Naive thymus-derived CD4-positive, alpha-beta T cell (primary cell): Measurements from ENCODE around the gene RELN. TPM values are rescaled to one million over a fixed set of nuclear protein-coding genes. Genes with fewer than 3 reads are reported as not detected.

Source experiments
- ATAC-seq: fragments of 150-1000 bp; cut with Tn5 transposase; 2 replicates; pipeline ENCODE4 v1.10.0; 2021; ENCODE audit warnings: mild to moderate bottlenecking, moderate library complexity
- CTCF ChIA-PET: fragments of 350-600 bp; sonication (Branson Sonifier 250); formaldehyde crosslinking; loops from one replicate; lab custom pipeline; 2021; ENCODE audit warnings: antibody characterized with exemption; lab: Charles Lee
- POLR2A ChIA-PET: fragments of 350-600 bp; sonication (Branson Sonifier 250); formaldehyde crosslinking; loops from one replicate; lab custom pipeline; 2021; ENCODE audit warnings: antibody characterized with exemption, inconsistent platforms; lab: Charles Lee
- DNase-seq, 9 donors: peaks; one replicate each; pipeline versions ENCODE4 v3.0.0 to v3.0.0-alpha.2; 2020 to 2022; ENCODE audit warnings: mixed read lengths in 1 of 9
- H3K27ac ChIP-seq: one replicate; pipeline ENCODE4 v1.7.0; 2013; ENCODE audit warnings: mild to moderate bottlenecking, low read depth, low read length, moderate library complexity
- H3K27me3 ChIP-seq, 2 donors: one replicate each; pipeline ENCODE4 v1.7.0; 2013; ENCODE audit warnings: low read length in 2 of 2, mild to moderate bottlenecking in 2 of 2, moderate library complexity in 2 of 2; ENCODE audit not compliant: control insufficient read depth in 2 of 2, insufficient read depth in 2 of 2
- H3K36me3 ChIP-seq, 3 experiments: 1 replicate in 2 of 3; 2 replicates in 1 of 3; pipeline ENCODE4 v1.7.0; 2013; ENCODE audit warnings: low read length in 3 of 3, mild to moderate bottlenecking in 3 of 3, moderate library complexity in 1 of 3; ENCODE audit not compliant: insufficient read depth in 3 of 3, control insufficient read depth in 2 of 3
- H3K4me1 ChIP-seq, 2 donors: one replicate each; pipeline ENCODE4 v1.7.0; 2013; ENCODE audit warnings: low read length in 2 of 2, mild to moderate bottlenecking in 2 of 2, moderate library complexity in 1 of 2; ENCODE audit not compliant: control insufficient read depth in 2 of 2, insufficient read depth in 2 of 2
- H3K4me3 ChIP-seq: 2 replicates; pipeline ENCODE4 v1.7.0; 2013; ENCODE audit warnings: mild to moderate bottlenecking, low read length
- H3K9me3 ChIP-seq, 3 experiments: 1 replicate in 2 of 3; 2 replicates in 1 of 3; pipeline ENCODE4 v1.7.0; 2013; ENCODE audit warnings: low read length in 3 of 3; ENCODE audit not compliant: control insufficient read depth in 2 of 3
- H3K27ac Mint-ChIP-seq, 9 donors: one replicate each; pipeline ENCODE4 v1.8.0; 2020 to 2022; ENCODE audit warnings: mixed read lengths in 9 of 9, mild to moderate bottlenecking in 8 of 9, moderate library complexity in 5 of 9, inconsistent platforms in 2 of 9
- H3K27me3 Mint-ChIP-seq, 5 donors: one replicate each; pipeline ENCODE4 v1.8.0; 2021 to 2022; ENCODE audit warnings: mixed read lengths in 5 of 5, mild to moderate bottlenecking in 1 of 5
- H3K36me3 Mint-ChIP-seq, 5 donors: one replicate each; pipeline ENCODE4 v1.8.0; 2020 to 2022; ENCODE audit warnings: mixed read lengths in 5 of 5, mild to moderate bottlenecking in 3 of 5, inconsistent platforms in 1 of 5
- H3K4me1 Mint-ChIP-seq, 7 donors: one replicate each; pipeline ENCODE4 v1.8.0; 2020 to 2022; ENCODE audit warnings: mixed read lengths in 7 of 7, mild to moderate bottlenecking in 3 of 7, inconsistent platforms in 1 of 7
- H3K4me3 Mint-ChIP-seq, 10 donors: one replicate each; pipeline ENCODE4 v1.8.0; 2020 to 2022; ENCODE audit warnings: mild to moderate bottlenecking in 10 of 10, mixed read lengths in 10 of 10, moderate library complexity in 6 of 10, inconsistent platforms in 2 of 10
- H3K9me3 Mint-ChIP-seq, 11 donors: one replicate each; pipeline ENCODE4 v1.8.0; 2020 to 2022; ENCODE audit warnings: mixed read lengths in 11 of 11, mild to moderate bottlenecking in 4 of 11, inconsistent platforms in 1 of 11, moderate library complexity in 1 of 11
- intact Hi-C, 2 donors: fragments of 100-400 bp; cut with micrococcal nuclease; formaldehyde crosslinking; loops; one replicate each; pipeline ENCODE4 v1.15.1; 2023
- polyA plus RNA-seq, 2 donors: library from polyadenylated mRNA; unstranded; fragments of 300-500 nt; fragmentation: Illumina TruSeq; gene quantifications; one replicate each; pipeline ENCODE4 v1.2.3, GENCODE V29; 2021
- total RNA-seq, 6 experiments: library from RNA in 5 of 6; stranded (reverse) in 5 of 6; gene quantifications; 1 replicate in 5 of 6; 2 replicates in 1 of 6; pipeline ENCODE4 v1.2.3 and lab custom pipeline; 2021 to 2026

The RELN gene
- total and polyA plus RNA-seq, 7 experiments from 2014 or later, result not detected

DNA sequence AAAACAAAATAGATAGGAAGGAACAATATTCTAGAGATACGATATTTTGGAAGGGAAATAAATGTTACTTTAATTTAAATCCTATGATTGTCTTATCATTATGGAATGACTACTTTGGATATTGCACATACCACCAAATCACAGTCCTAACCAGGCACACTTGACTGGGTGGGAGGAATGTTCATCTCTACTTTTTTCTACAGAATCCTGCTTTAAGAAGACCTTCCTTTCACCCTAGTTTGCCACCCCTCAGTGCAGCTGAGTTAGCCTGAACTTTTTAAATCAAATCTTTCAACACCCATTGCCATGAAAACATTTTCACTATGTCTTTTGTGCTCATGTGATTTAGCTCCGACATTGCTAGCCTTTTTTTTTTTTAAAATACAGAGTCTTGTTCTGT lies 38.1 kb downstream of the RELN start:
- H3K4me1 Mint-ChIP-seq, result no peaks in the 10 kb centered on the region
- H3K27ac ChIP-seq, result no peak overlapping the region
- no peaks in the 10 kb centered on the region for H3K27me3 ChIP-seq
- intact Hi-C loops, result no loop called here
- ChIA-PET CTCF (no interaction called here), POLR2A (no interaction called here)
- H3K4me1 ChIP-seq, result no peaks in the 10 kb centered on the region
- DNase-seq, result no peak
- H3K27ac Mint-ChIP-seq, result no peak overlapping the region
- H3K9me3 ChIP-seq, result no peaks in the 10 kb centered on the region
- no peaks in the 10 kb centered on the region for H3K36me3 Mint-ChIP-seq
- H3K9me3 Mint-ChIP-seq, result peaks cover 0 to 5% (median 0%) of the 10 kb centered on the region in 11 donors
- ATAC-seq, result no peak
- no peaks in the 10 kb centered on the region for H3K36me3 ChIP-seq
- no peak overlapping the region for H3K4me3 ChIP-seq
- H3K27me3 Mint-ChIP-seq, result peaks cover 2 to 20% (median 8%) of the 10 kb centered on the region in 5 donors
- no peak overlapping the region for H3K4me3 Mint-ChIP-seq

- ChIA-PET CTCF (no interaction called here), POLR2A (no interaction called here)
- Histone ChIP-seq H3K27ac (no peak overlapping the region), H3K4me3 (no peak overlapping the region), H3K36me3 (no peaks in the 10 kb centered on the region), H3K27me3 (no peaks in the 10 kb centered on the region), H3K9me3 (no peaks in the 10 kb centered on the region), H3K4me1 (no peaks in the 10 kb centered on the region)
- H3K27me3 Mint-ChIP-seq, result peaks cover 2 to 20% (median 12%) of the 10 kb centered on the region in 5 donors
- ATAC-seq (no peak), DNase-seq (no peak)
- no peaks in the 10 kb centered on the region for H3K4me1 Mint-ChIP-seq
- H3K9me3 Mint-ChIP-seq, result peaks cover 0 to 5% (median 0%) of the 10 kb centered on the region in 11 donors
- intact Hi-C loops, result no loop called here
- no peak overlapping the region for H3K27ac Mint-ChIP-seq
- no peaks in the 10 kb centered on the region for H3K36me3 Mint-ChIP-seq
- no peak overlapping the region for H3K4me3 Mint-ChIP-seq
Measured at GRCh38 chr7:103949374-103949773, 40.1 kb downstream of the RELN start.

GRCh38 chr7:103947026-103947655 lies 42.3 kb downstream of the RELN start:
- Histone ChIP-seq H3K36me3 (no peaks in the 10 kb centered on the region), H3K9me3 (no peaks in the 10 kb centered on the region), H3K4me3 (no peak overlapping the region), H3K27ac (no peak overlapping the region), H3K27me3 (no peaks in the 10 kb centered on the region), H3K4me1 (no peaks in the 10 kb centered on the region)
- intact Hi-C loops, result no loop called here
- Mint-ChIP-seq H3K9me3 (peaks cover 0 to 3% (median 0%) of the 10 kb centered on the region in 11 donors), H3K4me1 (no peaks in the 10 kb centered on the region), H3K27ac (no peak overlapping the region), H3K4me3 (no peak overlapping the region), H3K36me3 (peaks cover 0 to 3% (median 0%) of the 10 kb centered on the region in 5 donors), H3K27me3 (peaks cover 0 to 14% (median 11%) of the 10 kb centered on the region in 5 donors)
- ChIA-PET CTCF (no interaction called here), POLR2A (no interaction called here)
- ATAC-seq (no peak), DNase-seq (no peak)

GRCh38 chr7:103944230-103944900 lies 45.1 kb downstream of the RELN start:
- no peaks in the 10 kb centered on the region for H3K36me3 ChIP-seq
- H3K27ac Mint-ChIP-seq, result no peak overlapping the region
- H3K9me3 ChIP-seq, result no peaks in the 10 kb centered on the region
- H3K4me1 Mint-ChIP-seq, result no peaks in the 10 kb centered on the region
- ChIA-PET CTCF (no interaction called here), POLR2A (no interaction called here)
- no peak overlapping the region for H3K4me3 ChIP-seq
- H3K9me3 Mint-ChIP-seq, result peaks cover 0 to 4% (median 0%) of the 10 kb centered on the region in 11 donors
- intact Hi-C loops, result no loop called here
- DNase-seq (no peak), ATAC-seq (no peak)
- no peak overlapping the region for H3K4me3 Mint-ChIP-seq
- H3K4me1 ChIP-seq, result no peaks in the 10 kb centered on the region
- peaks cover 0 to 23% (median 12%) of the 10 kb centered on the region in 5 donors for H3K27me3 Mint-ChIP-seq
- H3K27ac ChIP-seq, result no peak overlapping the region
- no peaks in the 10 kb centered on the region for H3K27me3 ChIP-seq
- H3K36me3 Mint-ChIP-seq, result peaks cover 0 to 3% (median 0%) of the 10 kb centered on the region in 5 donors

DNA sequence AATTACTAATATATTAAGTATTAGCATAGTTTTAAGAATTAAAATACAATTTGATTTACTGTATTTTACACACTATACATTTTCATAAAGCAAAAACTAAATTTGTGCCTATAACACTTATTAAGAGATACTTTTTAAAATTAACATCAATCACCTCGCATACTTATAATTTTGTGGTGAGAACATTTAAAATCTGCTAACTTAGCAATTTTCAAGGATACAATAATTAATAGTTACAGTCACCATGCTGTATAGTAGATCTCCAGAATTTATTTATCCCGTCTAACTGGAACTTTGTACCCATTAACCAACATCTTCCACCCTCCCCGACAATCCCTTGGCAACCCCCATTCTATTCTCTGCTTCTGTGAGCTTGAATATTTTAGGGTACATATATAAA lies 47.5 kb downstream of the RELN start:
- H3K36me3 Mint-ChIP-seq, result peaks cover 0 to 3% (median 0%) of the 10 kb centered on the region in 5 donors
- no peak overlapping the region for H3K4me3 ChIP-seq
- ChIA-PET CTCF (no interaction called here), POLR2A (no interaction called here)
- H3K27ac ChIP-seq, result no peak overlapping the region
- H3K27ac Mint-ChIP-seq, result no peak overlapping the region
- no peak for DNase-seq
- no peaks in the 10 kb centered on the region for H3K4me1 Mint-ChIP-seq
- intact Hi-C loops, result no loop called here
- H3K27me3 ChIP-seq, result no peaks in the 10 kb centered on the region
- no peaks in the 10 kb centered on the region for H3K9me3 ChIP-seq
- no peaks in the 10 kb centered on the region for H3K4me1 ChIP-seq
- H3K27me3 Mint-ChIP-seq, result peaks cover 0 to 23% (median 12%) of the 10 kb centered on the region in 5 donors
- H3K9me3 Mint-ChIP-seq, result peaks cover 0 to 5% (median 0%) of the 10 kb centered on the region in 11 donors
- no peaks in the 10 kb centered on the region for H3K36me3 ChIP-seq
- ATAC-seq, result no peak
- H3K4me3 Mint-ChIP-seq, result no peak overlapping the region

- Histone ChIP-seq H3K27me3 (no peaks in the 10 kb centered on the region), H3K4me1 (no peaks in the 10 kb centered on the region), H3K4me3 (no peak overlapping the region), H3K36me3 (no peaks in the 10 kb centered on the region), H3K27ac (no peak overlapping the region), H3K9me3 (no peaks in the 10 kb centered on the region)
- Mint-ChIP-seq H3K9me3 (peaks cover 0 to 5% (median 0%) of the 10 kb centered on the region in 11 donors), H3K4me1 (no peaks in the 10 kb centered on the region), H3K27me3 (peaks cover 0 to 32% (median 11%) of the 10 kb centered on the region in 5 donors), H3K4me3 (no peak overlapping the region), H3K27ac (no peak overlapping the region), H3K36me3 (peaks cover 0 to 3% (median 0%) of the 10 kb centered on the region in 5 donors)
- POLR2A ChIA-PET, result no interaction called here
- ATAC-seq (no peak), DNase-seq (no peak)
- intact Hi-C loops, result no loop called here
- CTCF ChIA-PET, result no interaction called here
Measured at GRCh38 chr7:103940382-103941268, 48.8 kb downstream of the RELN start.
